Heart right ventricle (tissue), 16 donors: ENCODE results near the gene PRSS12. TPM values are rescaled to one million over a fixed set of nuclear protein-coding genes. Genes with fewer than 3 reads are reported as not detected.
"Not testable (repeated sequence)": the region's sequence is repeated elsewhere in the genome, so short reads cannot be mapped to it uniquely, and the experiment has no call there.

ENCODE experiments used
- ATAC-seq, 8 donors: fragments of 200-7000 bp; cut with Tn5 transposase; one replicate each; pipeline ENCODE4 v1.9.1; 2020; ENCODE audit warnings: mild to moderate bottlenecking in 8 of 8, moderate library complexity in 8 of 8, moderate number of reproducible peaks in 1 of 8
- DNase-seq, 2 donors: peaks; one replicate each; pipeline ENCODE4 v3.0.0-alpha.2; 2020
- H3K27ac ChIP-seq, 10 donors: fragments of 200-600 bp; sonication (generic) in 2 of 10; one replicate each; pipeline versions ENCODE4 v1.5.0 to v1.8.0; 2020 to 2022; ENCODE audit warnings: mild to moderate bottlenecking in 3 of 10
- H3K27me3 ChIP-seq, 7 donors: fragments of 200-600 bp; one replicate each; pipeline ENCODE4 v1.8.0; 2021 to 2022; ENCODE audit warnings: mild to moderate bottlenecking in 2 of 7
- H3K36me3 ChIP-seq, 9 donors: fragments of 200-600 bp; sonication (generic) in 1 of 9; one replicate each; pipeline versions ENCODE4 v1.5.0 to v1.8.0; 2020 to 2022; ENCODE audit warnings: mild to moderate bottlenecking in 2 of 9
- H3K4me1 ChIP-seq, 9 donors: fragments of 200-600 bp; sonication (generic) in 1 of 9; one replicate each; pipeline versions ENCODE4 v1.5.0 to v1.8.0; 2020 to 2022; ENCODE audit warnings: mild to moderate bottlenecking in 4 of 9
- H3K4me3 ChIP-seq, 10 donors: fragments of 200-600 bp; sonication (generic) in 2 of 10; one replicate each; pipeline versions ENCODE4 v1.5.0 to v1.8.0; 2020 to 2022; ENCODE audit warnings: mild to moderate bottlenecking in 7 of 10, moderate library complexity in 2 of 10
- H3K9me3 ChIP-seq, 11 donors: fragments of 200-600 bp in 10 of 11; sonication (generic) in 2 of 11; one replicate each; pipeline versions ENCODE4 v1.5.0 to v1.8.0; 2013 to 2022; ENCODE audit warnings: mild to moderate bottlenecking in 2 of 11, control low read depth in 1 of 11, moderate library complexity in 1 of 11
- WGBS, 2 donors: extraction: QIAGEN DNeasy Blood & Tissue Kit; methylation state at CpG; one replicate each; pipeline ENCODE4 v1.1.7; 2013; ENCODE audit warnings: inconsistent platforms in 1 of 2; 5-methylcytosine and 5-hydroxymethylcytosine counted together
- intact Hi-C, 10 donors: fragments of 100-400 bp; cut with DNase I; formaldehyde crosslinking; loops; one replicate each; pipeline versions ENCODE4 v1.11.1 to v1.14.2; 2022
- polyA plus RNA-seq, 2 donors: library from polyadenylated mRNA; stranded (reverse); fragments of 200-250 nt; gene quantifications; one replicate each; pipeline ENCODE4 v1.2.3, GENCODE V29; 2013
- total RNA-seq, 10 donors: library from RNA; stranded (reverse); fragmentation: NEBNext Ultra II Directional in 3 of 10; extraction: Animal tissue kit (Norgen Biotek cat#: 25700) in 3 of 10; gene quantifications; one replicate each; pipeline versions ENCODE4 v1.2.1 to v1.2.4, GENCODE V29; 2021 to 2023
- TF ChIP-seq, protein P1 (sequence below), 9 donors: fragments of 200-600 bp; sonication (generic) in 2 of 9; IDR thresholded peaks; one replicate each; pipeline versions ENCODE4 v1.5.0 to v1.8.0; 2021 to 2022; ENCODE audit warnings: antibody characterized with exemption in 9 of 9, mild to moderate bottlenecking in 5 of 9, moderate library complexity in 1 of 9
- donor health status: Arrhythmogenic right ventricular cardiomyopathy.
- donor health status: ischemic (EF 13 %, LVEDD 7.1; RV severe dilation, severe dysfunction).
- donor health status: healthy with polysubstance abuse.
- donor health status: DM: no; HTN: yes; CAD: no.
- donor health status: DM: no; HTN: no; CAD: no.
- donor health status: ischemic (EF 25% LVEDD 6.9; RV normal size, moderate dysfunction).
- donor health status: ischemic (EF 25% LVEDD 5.7; RV mildly dilated, moderate dysfunction).
- donor health status: healthy.
- donor health status: DM: yes; HTN: yes; CAD: no.
- donor health status: Ischemic cardiomyopathy.
- donor health status: ischemic (EF 35%, LVEDD 5.7; RV mildly dilated, moderate dysfunction).
- donor health status: nonischemic (EF 11% LVEDD 7.7; RV severe dilation, severe dysfunction).
- donor health status: DM: yes; HTN: yes; CAD: no.
- donor health status: PGD.
- donor health status: ischemic (EF 29% LVEDD 5.4; RV normal size, mild dysfunction).
- donor health status: nonischemic (EF 23%, LVEDD 6.1; RV moderate dilation, normal function).

PRSS12 gene
- total and polyA plus RNA-seq, 12 donors: 0.03 to 0.47 TPM; not detected in 10

DNA sequence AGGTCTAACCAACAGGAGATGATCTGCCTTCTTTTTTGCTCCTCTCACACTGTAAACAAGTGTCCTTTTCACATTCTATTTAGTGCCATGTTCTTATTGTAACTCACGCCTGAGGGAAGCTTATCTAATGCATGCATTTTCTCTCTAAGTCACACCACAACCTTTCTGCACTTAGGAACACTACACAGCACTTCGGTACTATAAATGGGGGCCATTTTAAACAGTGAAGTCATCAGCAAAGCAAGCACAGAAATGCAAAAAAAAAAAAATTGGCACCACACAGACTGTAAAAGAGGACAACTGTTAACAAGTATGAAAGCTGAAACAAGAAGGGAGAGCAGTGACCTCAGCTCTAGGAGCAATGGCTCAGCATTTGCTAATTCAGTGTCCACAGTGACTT lies 45.2 kb downstream of the PRSS12 start:
- ATAC-seq: no peak
- H3K4me3 ChIP-seq: no peak overlapping the region
- no peak overlapping the region for H3K27ac ChIP-seq
- H3K36me3 ChIP-seq: no peaks in the 10 kb centered on the region
- TF ChIP-seq, protein P1, sequence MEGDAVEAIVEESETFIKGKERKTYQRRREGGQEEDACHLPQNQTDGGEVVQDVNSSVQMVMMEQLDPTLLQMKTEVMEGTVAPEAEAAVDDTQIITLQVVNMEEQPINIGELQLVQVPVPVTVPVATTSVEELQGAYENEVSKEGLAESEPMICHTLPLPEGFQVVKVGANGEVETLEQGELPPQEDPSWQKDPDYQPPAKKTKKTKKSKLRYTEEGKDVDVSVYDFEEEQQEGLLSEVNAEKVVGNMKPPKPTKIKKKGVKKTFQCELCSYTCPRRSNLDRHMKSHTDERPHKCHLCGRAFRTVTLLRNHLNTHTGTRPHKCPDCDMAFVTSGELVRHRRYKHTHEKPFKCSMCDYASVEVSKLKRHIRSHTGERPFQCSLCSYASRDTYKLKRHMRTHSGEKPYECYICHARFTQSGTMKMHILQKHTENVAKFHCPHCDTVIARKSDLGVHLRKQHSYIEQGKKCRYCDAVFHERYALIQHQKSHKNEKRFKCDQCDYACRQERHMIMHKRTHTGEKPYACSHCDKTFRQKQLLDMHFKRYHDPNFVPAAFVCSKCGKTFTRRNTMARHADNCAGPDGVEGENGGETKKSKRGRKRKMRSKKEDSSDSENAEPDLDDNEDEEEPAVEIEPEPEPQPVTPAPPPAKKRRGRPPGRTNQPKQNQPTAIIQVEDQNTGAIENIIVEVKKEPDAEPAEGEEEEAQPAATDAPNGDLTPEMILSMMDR (IDR thresholded peaks at IDR 0.05): no peak
- intact Hi-C loops: no loop called here
- WGBS, 2 donors: 14 to 27% methylated on average over 2 of the region's 2 CpGs
- H3K4me1 ChIP-seq: no peaks in the 10 kb centered on the region
- no peaks in the 10 kb centered on the region for H3K9me3 ChIP-seq
- DNase-seq: no peak
- H3K27me3 ChIP-seq: no peaks in the 10 kb centered on the region

DNA sequence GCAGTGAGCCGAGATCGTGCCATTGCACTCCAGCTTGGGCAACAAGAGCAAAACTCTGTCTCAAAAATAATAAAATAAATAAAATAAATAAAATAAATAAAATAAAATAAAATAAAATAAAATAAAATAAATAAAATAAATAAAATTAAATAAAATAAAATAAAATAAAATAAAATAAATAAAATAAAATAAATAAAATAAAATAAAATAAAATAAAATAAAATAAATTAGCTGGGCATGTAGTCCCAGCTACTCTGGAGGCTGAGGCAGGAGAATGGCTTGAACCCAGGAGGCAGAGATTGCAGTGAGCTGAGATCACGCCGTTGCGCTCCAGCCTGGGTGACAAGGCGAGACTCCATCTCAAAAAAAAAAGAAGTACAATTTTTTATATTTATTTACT lies 53.2 kb downstream of the PRSS12 start:
- ATAC-seq, H3K4me3 ChIP-seq: not testable (repeated sequence)

DNA sequence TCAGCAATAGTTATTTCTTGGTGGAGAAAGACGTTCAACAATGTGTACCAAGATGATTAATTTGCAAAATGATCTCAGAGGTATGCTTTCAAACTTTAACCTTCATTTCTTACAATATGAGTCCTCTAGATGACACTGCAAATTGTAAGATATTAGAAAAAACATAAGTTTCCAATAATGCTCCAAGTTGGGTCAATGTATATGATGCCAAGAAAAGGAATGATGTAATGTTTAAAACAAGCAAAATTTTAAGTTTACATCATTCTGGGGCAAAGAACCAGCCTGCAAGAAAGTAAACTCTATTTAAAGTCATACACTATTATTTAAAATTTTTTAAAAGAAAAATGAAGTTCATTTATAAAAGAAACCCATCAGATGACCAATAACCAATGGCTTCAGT lies 56.1 kb downstream of the PRSS12 start:
- intact Hi-C loops: no loop called here
- no peaks in the 10 kb centered on the region for H3K27me3 ChIP-seq
- no peak overlapping the region for H3K27ac ChIP-seq
- H3K36me3 ChIP-seq: no peaks in the 10 kb centered on the region
- no peak overlapping the region for H3K4me3 ChIP-seq
- H3K4me1 ChIP-seq: no peaks in the 10 kb centered on the region
- WGBS, 2 donors: 56 to 58% methylated on average over 1 of the region's 1 CpG
- TF ChIP-seq, protein P1 (IDR thresholded peaks at IDR 0.05): no peak
- DNase-seq (no peak), ATAC-seq (no peak)
- H3K9me3 ChIP-seq: no peaks in the 10 kb centered on the region

More for the DNA sequence above, 53.2 kb downstream of the PRSS12 start:
- 96 to 98% methylated on average over 6 of the region's 6 CpGs for WGBS, 2 donors
- H3K4me1 ChIP-seq, intact Hi-C loops, H3K27me3 ChIP-seq, H3K9me3 ChIP-seq, DNase-seq, H3K27ac ChIP-seq, H3K36me3 ChIP-seq: not testable (repeated sequence)

DNA sequence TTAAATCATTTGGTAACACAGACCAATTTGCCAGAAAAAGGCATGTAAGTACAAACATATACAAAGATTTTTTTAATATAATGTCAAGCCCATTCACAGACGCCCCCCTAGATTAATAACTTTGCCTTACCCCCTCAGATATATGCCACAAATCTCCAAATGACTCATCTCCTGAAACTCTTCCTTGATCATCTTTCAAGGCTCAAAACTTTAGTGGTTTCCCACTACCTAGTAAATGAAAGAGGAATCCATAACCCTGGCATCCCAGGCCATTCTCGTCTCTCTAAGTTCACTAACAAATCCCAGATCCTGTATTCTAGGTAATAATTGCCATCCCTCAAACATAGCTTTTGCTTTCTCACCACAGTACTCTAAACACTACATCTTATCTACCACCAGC lies 61.9 kb downstream of the PRSS12 start:
- Histone ChIP-seq H3K9me3 (no peaks in the 10 kb centered on the region), H3K27me3 (no peaks in the 10 kb centered on the region), H3K27ac (no peak overlapping the region), H3K4me1 (no peaks in the 10 kb centered on the region), H3K4me3 (no peak overlapping the region), H3K36me3 (no peaks in the 10 kb centered on the region)
- DNase-seq (no peak), ATAC-seq (no peak)
- 81 to 83% methylated on average over 2 of the region's 2 CpGs for WGBS, 2 donors
- intact Hi-C loops: no loop called here
- TF ChIP-seq, protein P1 (IDR thresholded peaks at IDR 0.05): no peak

DNA sequence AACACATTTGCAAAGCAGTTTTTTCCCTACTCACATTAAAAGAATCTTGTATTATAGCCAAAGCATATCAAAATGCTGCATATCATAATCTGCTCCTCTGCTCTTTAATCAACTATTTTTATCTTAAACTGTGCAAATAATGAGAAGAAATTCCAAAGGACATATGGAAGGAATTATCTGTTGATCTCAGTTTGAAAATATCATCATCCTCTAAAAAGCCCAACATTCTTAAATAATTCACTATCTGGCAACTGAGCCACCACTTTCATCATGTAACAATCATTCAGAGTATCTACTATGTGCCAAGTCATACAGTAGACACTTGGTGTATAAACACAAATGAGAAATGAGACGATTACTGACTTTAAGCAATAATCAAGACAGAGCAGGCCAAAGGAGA lies 63.0 kb downstream of the PRSS12 start:
- no peak overlapping the region for H3K4me3 ChIP-seq
- 62 to 66% methylated on average over 1 of the region's 1 CpG for WGBS, 2 donors

More for the DNA sequence above, 63.0 kb downstream of the PRSS12 start:
- ATAC-seq: no peak
- Histone ChIP-seq H3K36me3 (no peaks in the 10 kb centered on the region), H3K9me3 (no peaks in the 10 kb centered on the region), H3K27me3 (no peaks in the 10 kb centered on the region), H3K4me1 (no peaks in the 10 kb centered on the region), H3K27ac (no peak overlapping the region)
- intact Hi-C loops: loop anchor here in 2 of 10 donors (10.0 kb wide), 2 partner anchors 385 to 395 kb away; partner anchors contain the start of gene METTL14 (in 1 of the 2)
- TF ChIP-seq, protein P1 (IDR thresholded peaks at IDR 0.05): no peak
- no peak for DNase-seq
